GM04504 (cell line): ENCODE data around the gene PIK3CD.

Source experiments
- DNase-seq: peaks from one replicate; pipeline ENCODE4 v3.0.0-alpha.2; 2012; ENCODE audit warnings: low read depth

The PIK3CD gene

GRCh38 chr1:9719978-9720722 lies 68.6 kb downstream of the PIK3CD start:
- DNase-seq = no peak

- DNase-seq = no peak
Measured at GRCh38 chr1:9720785-9721605, 69.5 kb downstream of the PIK3CD start.

GRCh38 chr1:9721606-9722377 lies 70.3 kb downstream of the PIK3CD start:
- DNase-seq = no peak

- no peak for DNase-seq
Measured at GRCh38 chr1:9722378-9722749, 70.8 kb downstream of the PIK3CD start.

GRCh38 chr1:9723068-9723805 lies 71.7 kb downstream of the PIK3CD start:
- DNase-seq = no peak

GRCh38 chr1:9723926-9724325 lies 72.4 kb downstream of the PIK3CD start:
- no peak for DNase-seq

- peak; percentile 23 for DNase-seq
Measured at GRCh38 chr1:9724706-9725476, 73.4 kb downstream of the PIK3CD start.

GRCh38 chr1:9726406-9726805 lies 74.9 kb downstream of the PIK3CD start:
- no peak for DNase-seq

- DNase-seq = no peak
Measured at GRCh38 chr1:9726905-9727595, 75.5 kb downstream of the PIK3CD start.

GRCh38 chr1:9728451-9729295 lies 77.1 kb downstream of the PIK3CD start:
- no peak for DNase-seq

GRCh38 chr1:9729523-9729922 lies 78.0 kb downstream of the PIK3CD start:
- DNase-seq = no peak

GRCh38 chr1:9730096-9730901 lies 78.8 kb downstream of the PIK3CD start:
- no peak for DNase-seq

GRCh38 chr1:9731051-9731537 lies 79.6 kb downstream of the PIK3CD start:
- no peak for DNase-seq

- no peak for DNase-seq
Measured at GRCh38 chr1:9731561-9731960, 80.0 kb downstream of the PIK3CD start.

- no peak for DNase-seq
Measured at GRCh38 chr1:9732123-9732971, 80.8 kb downstream of the PIK3CD start.

- DNase-seq = no peak
Measured at GRCh38 chr1:9733160-9733789, 81.7 kb downstream of the PIK3CD start.

GRCh38 chr1:9735800-9736199 lies 84.3 kb downstream of the PIK3CD start:
- no peak for DNase-seq
